B cell (primary cell): ENCODE data around the gene GGNBP2.

Experiments used
- EZH2 ChIP-seq: IDR thresholded peaks from 2 replicates; pipeline ENCODE4 v1.6.1; 2012; ENCODE audit warnings: borderline replicate concordance, low read depth, mild to moderate bottlenecking, moderate library complexity, low read length; ENCODE audit not compliant: insufficient read depth, poor library complexity, severe bottlenecking
- TF ChIP-seq, protein P1 (sequence below): fragments of 200-600 bp; IDR thresholded peaks from one replicate; pipeline ENCODE4 v1.8.0; 2022; ENCODE audit warnings: antibody characterized with exemption, mild to moderate bottlenecking

- TF ChIP-seq, protein P1, sequence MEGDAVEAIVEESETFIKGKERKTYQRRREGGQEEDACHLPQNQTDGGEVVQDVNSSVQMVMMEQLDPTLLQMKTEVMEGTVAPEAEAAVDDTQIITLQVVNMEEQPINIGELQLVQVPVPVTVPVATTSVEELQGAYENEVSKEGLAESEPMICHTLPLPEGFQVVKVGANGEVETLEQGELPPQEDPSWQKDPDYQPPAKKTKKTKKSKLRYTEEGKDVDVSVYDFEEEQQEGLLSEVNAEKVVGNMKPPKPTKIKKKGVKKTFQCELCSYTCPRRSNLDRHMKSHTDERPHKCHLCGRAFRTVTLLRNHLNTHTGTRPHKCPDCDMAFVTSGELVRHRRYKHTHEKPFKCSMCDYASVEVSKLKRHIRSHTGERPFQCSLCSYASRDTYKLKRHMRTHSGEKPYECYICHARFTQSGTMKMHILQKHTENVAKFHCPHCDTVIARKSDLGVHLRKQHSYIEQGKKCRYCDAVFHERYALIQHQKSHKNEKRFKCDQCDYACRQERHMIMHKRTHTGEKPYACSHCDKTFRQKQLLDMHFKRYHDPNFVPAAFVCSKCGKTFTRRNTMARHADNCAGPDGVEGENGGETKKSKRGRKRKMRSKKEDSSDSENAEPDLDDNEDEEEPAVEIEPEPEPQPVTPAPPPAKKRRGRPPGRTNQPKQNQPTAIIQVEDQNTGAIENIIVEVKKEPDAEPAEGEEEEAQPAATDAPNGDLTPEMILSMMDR: no peak
- no peak for TF ChIP-seq EZH2
Measured at GRCh38 chr17:36495076-36495578, 49.6 kb upstream of the GGNBP2 start.
